ENCODE data around the gene RALY. TPM values are rescaled to one million over a fixed set of nuclear protein-coding genes. Genes with fewer than 3 reads are reported as not detected.
"Not testable (repeated sequence)": the region's sequence is repeated elsewhere in the genome, so short reads cannot be mapped to it uniquely, and the experiment has no call there.

RALY gene
- total RNA-seq, 1 donor from 2014 or later: 62.3 TPM

GRCh38 chr20:34132943-34133342, 139.2 kb downstream of the RALY start:
- DNase-seq (ENCODE audit: low read depth in 2 of 2): not testable (repeated sequence)

GRCh38 chr20:34133365-34133860, 139.7 kb downstream of the RALY start:
- not testable (repeated sequence) for DNase-seq (ENCODE audit: low read depth in 2 of 2)

Other genes starting within 250 kb of the RALY start
- gene CHMP4B, start 182.6 kb upstream of the RALY start, total RNA-seq: 27.6 and 50.3 TPM in 2 replicates
- 52.5 and 61.9 TPM in 2 replicates for gene EIF2S2, start 118.3 kb downstream of the RALY start, total RNA-seq
- gene ASIP, start 247.5 kb downstream of the RALY start, total RNA-seq: not detected in 2 replicates

All from dermis microvascular lymphatic vessel endothelial cell (primary cell).